Large intestine (tissue), 3 donors: ENCODE results near the gene DNAJC16. TPM values are rescaled to one million over a fixed set of nuclear protein-coding genes. Genes with fewer than 3 reads are reported as not detected.
A peak's percentile ranks its signal among the peaks of the same experiment; 100 is the strongest.
"Not testable (repeated sequence)": the region's sequence is repeated elsewhere in the genome, so short reads cannot be mapped to it uniquely, and the experiment has no call there.

ENCODE experiments used
- DNase-seq, 2 donors: peaks; one replicate each; pipeline versions ENCODE4 v3.0.0 to v3.0.0-alpha.2; 2013
- H3K27ac ChIP-seq: one replicate; pipeline ENCODE4 v1.5.1; 2013; ENCODE audit warnings: low read length
- H3K27me3 ChIP-seq: 2 replicates; pipeline ENCODE4 v1.6.1; 2013; ENCODE audit warnings: low read length; ENCODE audit not compliant: control insufficient read depth, insufficient read depth
- H3K36me3 ChIP-seq: 2 replicates; pipeline ENCODE4 v1.6.1; 2013; ENCODE audit warnings: low read length; ENCODE audit not compliant: control insufficient read depth, insufficient read depth
- H3K4me1 ChIP-seq: one replicate; pipeline ENCODE4 v1.6.1; 2013; ENCODE audit warnings: low read length; ENCODE audit not compliant: control insufficient read depth, insufficient read depth
- H3K4me3 ChIP-seq: one replicate; pipeline ENCODE4 v1.5.1; 2013; ENCODE audit warnings: low read length
- H3K9me3 ChIP-seq: one replicate; pipeline ENCODE4 v1.6.1; 2013; ENCODE audit warnings: mild to moderate bottlenecking, low read depth, low read length, moderate library complexity; ENCODE audit not compliant: control insufficient read depth
- WGBS: methylation state at CpG from one replicate; pipeline ENCODE4 v1.1.5; 2013; ENCODE audit warnings: low lambda C conversion rate; ENCODE audit not compliant: insufficient coverage; 5-methylcytosine and 5-hydroxymethylcytosine counted together
- polyA plus RNA-seq: library from polyadenylated mRNA; unstranded; fragments of 120-200 nt; gene quantifications from one replicate; pipeline ENCODE4 v1.2.1, GENCODE V29; 2013

DNAJC16 gene
- polyA plus RNA-seq, 1 donor = 33.0 TPM

GRCh38 chr1:15521206-15521906 is 5.3 kb upstream of the DNAJC16 start:
- WGBS = 83% methylated on average over 3 of the region's 17 CpGs
- H3K27ac ChIP-seq, H3K9me3 ChIP-seq, H3K27me3 ChIP-seq, H3K4me3 ChIP-seq: not testable (repeated sequence)
- Histone ChIP-seq H3K4me1 (peaks cover 20% of the 10 kb centered on the region), H3K36me3 (peaks cover 20% of the 10 kb centered on the region)
- DNase-seq = peak in 1 of 2 donors; percentile 28

GRCh38 chr1:15522551-15522950 is 4.1 kb upstream of the DNAJC16 start:
- Histone ChIP-seq H3K4me1 (peaks cover 20% of the 10 kb centered on the region), H3K9me3 (no peaks in the 10 kb centered on the region), H3K27ac (no peak overlapping the region), H3K4me3 (no peak overlapping the region), H3K27me3 (no peaks in the 10 kb centered on the region), H3K36me3 (peaks cover 10% of the 10 kb centered on the region)
- no peak for DNase-seq
- WGBS = 100% methylated on average over 2 of the region's 4 CpGs

GRCh38 chr1:15523104-15524020 is 3.3 kb upstream of the DNAJC16 start:
- H3K36me3 ChIP-seq = peaks cover 3% of the 10 kb centered on the region
- H3K27me3 ChIP-seq = no peaks in the 10 kb centered on the region
- H3K27ac ChIP-seq = peak overlapping the region; percentile 82
- peak overlapping the region; percentile 69 for H3K4me3 ChIP-seq
- no CpG with 5 or more reads among the region's 18 CpGs for WGBS
- DNase-seq = no peak
- no peaks in the 10 kb centered on the region for H3K9me3 ChIP-seq
- H3K4me1 ChIP-seq = peaks cover 24% of the 10 kb centered on the region

- peak within 1 kb of the TSS; percentile 98 for H3K27ac ChIP-seq
- no peaks in the 10 kb centered on the region for H3K9me3 ChIP-seq
- peaks cover 1% of the 10 kb centered on the region for H3K36me3 ChIP-seq
- H3K4me3 ChIP-seq = peak within 1 kb of the TSS; percentile 76
- no peaks in the 10 kb centered on the region for H3K27me3 ChIP-seq
- DNase-seq = no peak
- H3K4me1 ChIP-seq = peaks cover 24% of the 10 kb centered on the region
- no CpG with 5 or more reads among the region's 27 CpGs for WGBS
These were observed 2.7 kb upstream of the DNAJC16 start, which contains the start of gene CASP9 for GRCh38 chr1:15524021-15524282. CASP9 (minus strand) TSS chr1:15524215; CDS start chr1:15524200, 15 bp downstream.

- peaks cover 24% of the 10 kb centered on the region for H3K4me1 ChIP-seq
- WGBS = no CpG with 5 or more reads among the region's 88 CpGs
- H3K27ac ChIP-seq = peak overlapping the region; percentile 98
- peak; percentile 97 to 98 for DNase-seq
- no peaks in the 10 kb centered on the region for H3K9me3 ChIP-seq
- H3K27me3 ChIP-seq = no peaks in the 10 kb centered on the region
- peak overlapping the region; percentile 69 for H3K4me3 ChIP-seq
- peaks cover 2% of the 10 kb centered on the region for H3K36me3 ChIP-seq
These were observed 2.2 kb upstream of the DNAJC16 start for GRCh38 chr1:15524283-15525049.

GRCh38 chr1:15525050-15526020 is 1.3 kb upstream of the DNAJC16 start:
- no peaks in the 10 kb centered on the region for H3K27me3 ChIP-seq
- peaks cover 2% of the 10 kb centered on the region for H3K36me3 ChIP-seq
- WGBS = 0% methylated on average over 3 of the region's 40 CpGs
- H3K9me3 ChIP-seq = no peaks in the 10 kb centered on the region
- peaks cover 24% of the 10 kb centered on the region for H3K4me1 ChIP-seq
- H3K27ac ChIP-seq = peak overlapping the region; percentile 87
- peak overlapping the region; percentile 76 for H3K4me3 ChIP-seq
- peak; percentile 97 to 99 for DNase-seq

- Histone ChIP-seq H3K9me3 (no peaks in the 10 kb centered on the region), H3K4me3 (peak overlapping the region; percentile 25), H3K36me3 (peaks cover 5% of the 10 kb centered on the region), H3K4me1 (peaks cover 24% of the 10 kb centered on the region), H3K27ac (peak overlapping the region; percentile 87), H3K27me3 (no peaks in the 10 kb centered on the region)
- WGBS = 0% methylated on average over 4 of the region's 9 CpGs
- no peak for DNase-seq
These were observed 593 bp upstream of the DNAJC16 start for GRCh38 chr1:15526021-15526489.

GRCh38 chr1:15531003-15531402 is 4.4 kb downstream of the DNAJC16 start:
- Histone ChIP-seq H3K4me3 (no peak overlapping the region), H3K27me3 (no peaks in the 10 kb centered on the region), H3K36me3 (peaks cover 26% of the 10 kb centered on the region), H3K9me3 (no peaks in the 10 kb centered on the region), H3K4me1 (peaks cover 6% of the 10 kb centered on the region), H3K27ac (no peak overlapping the region)
- WGBS = no CpG with 5 or more reads among the region's 4 CpGs
- DNase-seq = no peak

- Histone ChIP-seq H3K27ac (no peak overlapping the region), H3K4me1 (peaks cover 3% of the 10 kb centered on the region), H3K9me3 (no peaks in the 10 kb centered on the region), H3K36me3 (peaks cover 31% of the 10 kb centered on the region), H3K4me3 (no peak overlapping the region), H3K27me3 (no peaks in the 10 kb centered on the region)
- WGBS = 100% methylated on average over 2 of the region's 2 CpGs
- DNase-seq = no peak
These were observed 5.0 kb downstream of the DNAJC16 start for GRCh38 chr1:15531682-15532081.
